ENCODE results near the gene KIF14.

Gene KIF14

GRCh38 chr1:200646515-200646914 lies 26.0 kb upstream of the KIF14 start:
- no peak for TF ChIP-seq CTCF (IDR thresholded peaks at IDR 0.05; ENCODE audit: low read depth, low read length)
- TF ChIP-seq EZH2phosphoT487 (IDR thresholded peaks at IDR 0.05; ENCODE audit: low read depth): no peak
- Histone ChIP-seq H3K9ac (ENCODE audit: low read length) (peak overlapping the region; percentile 23), H3K4me3 (ENCODE audit: low read length) (peak overlapping the region; percentile 65), H3K4me2 (ENCODE audit: low read length) (peak overlapping the region; percentile 71), H3K9me3 (ENCODE audit: insufficient read depth, low read length) (no peaks in the 10 kb centered on the region), H3K79me2 (ENCODE audit: low read length) (no peaks in the 10 kb centered on the region), H3K36me3 (replicated peaks; ENCODE audit: low read depth, low read length) (peaks cover 27% of the 10 kb centered on the region), H4K20me1 (ENCODE audit: insufficient read depth, low read length) (no peaks in the 10 kb centered on the region), H2AFZ (ENCODE audit: low read depth, low read length) (no peak overlapping the region), H3K4me1 (ENCODE audit: low read length) (peaks cover 34% of the 10 kb centered on the region), H3K27me3 (ENCODE audit: low read depth, low read length) (no peaks in the 10 kb centered on the region), H3K27ac (ENCODE audit: low read length) (peak overlapping the region; percentile 62)

- Histone ChIP-seq H4K20me1 (ENCODE audit: insufficient read depth, low read length) (no peaks in the 10 kb centered on the region), H3K9me3 (ENCODE audit: insufficient read depth, low read length) (no peaks in the 10 kb centered on the region), H3K9ac (ENCODE audit: low read length) (no peak overlapping the region), H3K36me3 (replicated peaks; ENCODE audit: low read depth, low read length) (peaks cover 21% of the 10 kb centered on the region), H3K79me2 (ENCODE audit: low read length) (no peaks in the 10 kb centered on the region), H3K27ac (ENCODE audit: low read length) (no peak overlapping the region), H3K4me3 (ENCODE audit: low read length) (no peak overlapping the region), H3K27me3 (ENCODE audit: low read depth, low read length) (no peaks in the 10 kb centered on the region), H3K4me1 (ENCODE audit: low read length) (peaks cover 50% of the 10 kb centered on the region), H3K4me2 (ENCODE audit: low read length) (peak overlapping the region; percentile 2; the same call in 1 of the 2 replicates), H2AFZ (ENCODE audit: low read depth, low read length) (no peak overlapping the region)
- TF ChIP-seq CTCF (IDR thresholded peaks at IDR 0.05; ENCODE audit: low read depth, low read length) (no peak), EZH2phosphoT487 (IDR thresholded peaks at IDR 0.05; ENCODE audit: low read depth) (no peak)
These were observed 23.5 kb upstream of the KIF14 start for GRCh38 chr1:200644021-200644420.

- no peaks in the 10 kb centered on the region for H3K27me3 ChIP-seq (ENCODE audit: low read depth, low read length)
- H3K9me3 ChIP-seq (ENCODE audit: insufficient read depth, low read length): no peaks in the 10 kb centered on the region
- H4K20me1 ChIP-seq (ENCODE audit: insufficient read depth, low read length): no peaks in the 10 kb centered on the region
- H3K27ac ChIP-seq (ENCODE audit: low read length): no peak overlapping the region
- no peaks in the 10 kb centered on the region for H3K79me2 ChIP-seq (ENCODE audit: low read length)
- no peak overlapping the region for H3K4me3 ChIP-seq (ENCODE audit: low read length)
- TF ChIP-seq EZH2phosphoT487 (IDR thresholded peaks at IDR 0.05; ENCODE audit: low read depth) (no peak), CTCF (IDR thresholded peaks at IDR 0.05; ENCODE audit: low read depth, low read length) (no peak)
- peaks cover 12% of the 10 kb centered on the region for H3K36me3 ChIP-seq (replicated peaks; ENCODE audit: low read depth, low read length)
- no peak overlapping the region for H3K9ac ChIP-seq (ENCODE audit: low read length)
- peaks cover 50% of the 10 kb centered on the region for H3K4me1 ChIP-seq (ENCODE audit: low read length)
- no peak overlapping the region for H2AFZ ChIP-seq (ENCODE audit: low read depth, low read length)
- no peak overlapping the region for H3K4me2 ChIP-seq (ENCODE audit: low read length)
These were observed 21.9 kb upstream of the KIF14 start for GRCh38 chr1:200642481-200642880.

GRCh38 chr1:200640963-200641401 lies 20.4 kb upstream of the KIF14 start:
- Histone ChIP-seq H3K27me3 (ENCODE audit: low read depth, low read length) (no peaks in the 10 kb centered on the region), H3K4me2 (ENCODE audit: low read length) (no peak overlapping the region), H2AFZ (ENCODE audit: low read depth, low read length) (no peak overlapping the region), H3K79me2 (ENCODE audit: low read length) (no peaks in the 10 kb centered on the region), H3K36me3 (replicated peaks; ENCODE audit: low read depth, low read length) (peaks cover 9% of the 10 kb centered on the region), H3K4me1 (ENCODE audit: low read length) (peaks cover 37% of the 10 kb centered on the region), H3K27ac (ENCODE audit: low read length) (no peak overlapping the region), H3K9ac (ENCODE audit: low read length) (no peak overlapping the region), H3K4me3 (ENCODE audit: low read length) (no peak overlapping the region), H4K20me1 (ENCODE audit: insufficient read depth, low read length) (no peaks in the 10 kb centered on the region), H3K9me3 (ENCODE audit: insufficient read depth, low read length) (no peaks in the 10 kb centered on the region)
- TF ChIP-seq EZH2phosphoT487 (IDR thresholded peaks at IDR 0.05; ENCODE audit: low read depth): no peak
- no peak for TF ChIP-seq CTCF (IDR thresholded peaks at IDR 0.05; ENCODE audit: low read depth, low read length)

Measured in OCI-LY3 (cell line).